Caco-2 (cell line): ENCODE results near the gene EVX2. TPM values are rescaled to one million over a fixed set of nuclear protein-coding genes. Genes with fewer than 3 reads are reported as not detected.

Experiments used
- BruUV-seq: library from RNA; stranded (reverse); fragments of 400-500 nt; replicated peaks from 2 replicates; lab custom pipeline; 2021; lab: Mats Ljungman, UMichigan
- CTCF ChIA-PET: fragments of 300-600 bp; sonication (Branson Sonifier 250); formaldehyde crosslinking; loops from one replicate; lab custom pipeline; 2022; ENCODE audit warnings: antibody characterized with exemption; lab: Charles Lee
- POLR2A ChIA-PET: fragments of 300-600 bp; sonication (Branson Sonifier 250); formaldehyde crosslinking; loops from one replicate; lab custom pipeline; 2022; ENCODE audit warnings: antibody characterized with exemption; lab: Charles Lee
- DNase-seq, 2 experiments: peaks; one replicate each; pipeline versions ENCODE4 v3.0.0 to v3.0.0-alpha.2; 2020 to 2022
- H3K27me3 ChIP-seq: replicated peaks from 2 replicates; pipeline ENCODE4 v1.6.0; 2011; ENCODE audit warnings: low read length; ENCODE audit not compliant: control insufficient read depth, insufficient read depth
- H3K36me3 ChIP-seq: 2 replicates; pipeline ENCODE4 v1.5.1; 2011; ENCODE audit warnings: low read length; ENCODE audit not compliant: control insufficient read depth, insufficient read depth
- H3K4me1 ChIP-seq: fragments of 250-450 bp; sonication (Bioruptor Pico); 2 replicates; pipeline ENCODE4 v1.5.1; 2020; ENCODE audit warnings: mild to moderate bottlenecking
- H3K4me3 ChIP-seq: 2 replicates; pipeline ENCODE4 v1.5.1; 2011; ENCODE audit warnings: low read depth, mild to moderate bottlenecking, control low read depth, low read length
- H3K9me3 ChIP-seq: fragments of 250-450 bp; sonication (Bioruptor Pico); 2 replicates; pipeline ENCODE4 v1.5.1; 2020; ENCODE audit warnings: mild to moderate bottlenecking, moderate library complexity
- H3K27ac Mint-ChIP-seq: one replicate; pipeline ENCODE4 v1.8.0; 2022; ENCODE audit warnings: mixed read lengths; ENCODE audit not compliant: unreplicated experiment
- H3K27me3 Mint-ChIP-seq: one replicate; pipeline ENCODE4 v1.8.0; 2022; ENCODE audit warnings: mixed read lengths; ENCODE audit not compliant: insufficient read depth, unreplicated experiment
- H3K36me3 Mint-ChIP-seq: one replicate; pipeline ENCODE4 v1.8.0; 2022; ENCODE audit warnings: mild to moderate bottlenecking, mixed read lengths; ENCODE audit not compliant: insufficient read depth, unreplicated experiment
- H3K4me1 Mint-ChIP-seq: one replicate; pipeline ENCODE4 v1.8.0; 2022; ENCODE audit warnings: low read depth, mixed read lengths; ENCODE audit not compliant: unreplicated experiment
- H3K4me3 Mint-ChIP-seq: one replicate; pipeline ENCODE4 v1.8.0; 2022; ENCODE audit warnings: mild to moderate bottlenecking, moderate library complexity, mixed read lengths; ENCODE audit not compliant: unreplicated experiment
- H3K9me3 Mint-ChIP-seq: one replicate; pipeline ENCODE4 v1.8.0; 2022; ENCODE audit warnings: mixed read lengths; ENCODE audit not compliant: unreplicated experiment
- CTCF ChIP-seq, 2 experiments: fragments of 200-600 bp in 1 of 2; IDR thresholded peaks; 1 replicate in 1 of 2; 2 replicates in 1 of 2; pipeline versions ENCODE4 v1.5.1 to v1.8.0; 2011 to 2022; ENCODE audit warnings: antibody characterized with exemption in 1 of 2, control low read depth in 1 of 2, inconsistent platforms in 1 of 2, low read depth in 1 of 2, low read length in 1 of 2, mild to moderate bottlenecking in 1 of 2, moderate library complexity in 1 of 2; ENCODE audit not compliant: insufficient read depth in 1 of 2, severe bottlenecking in 1 of 2, unreplicated experiment in 1 of 2
- intact Hi-C: fragments of 100-400 bp; cut with micrococcal nuclease; formaldehyde crosslinking; loops from one replicate; pipeline ENCODE4 v1.10.0; 2022; ENCODE audit not compliant: unreplicated experiment
- total RNA-seq: library from RNA; stranded (reverse); gene quantifications from 2 replicates; pipeline ENCODE4 v1.2.3, GENCODE V29; 2022

The EVX2 gene
- total RNA-seq, 1 experiment from 2014 or later, result not detected

DNA sequence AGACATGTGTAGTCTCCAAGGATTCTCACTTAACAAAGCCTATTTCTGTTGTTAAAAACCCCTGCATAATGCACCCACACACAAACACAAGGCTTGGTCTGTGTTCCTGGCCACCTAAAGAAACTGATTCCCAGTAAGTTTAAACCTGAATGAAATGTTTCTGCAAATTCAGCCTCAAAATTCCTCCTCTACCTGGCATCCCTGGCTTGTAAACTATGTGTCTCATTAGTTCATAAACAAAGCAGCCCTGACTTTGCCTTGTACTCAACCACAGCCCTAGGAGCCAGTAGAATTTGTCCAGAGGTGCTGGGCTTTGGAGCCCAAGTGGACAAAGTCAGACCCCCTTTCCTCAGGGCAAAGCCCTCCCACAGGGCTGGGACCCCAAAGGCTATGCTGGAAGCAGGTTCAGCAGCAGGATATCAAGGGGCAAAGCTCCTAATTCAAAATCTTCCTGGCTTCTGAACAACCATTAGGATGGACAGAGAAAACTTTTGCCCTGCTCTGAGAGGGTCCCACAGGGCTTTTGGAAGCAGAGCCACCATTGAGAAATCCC, 6.2 kb upstream of the EVX2 start:
- Mint-ChIP-seq H3K27me3 (peaks cover 48% of the 10 kb centered on the region), H3K9me3 (no peaks in the 10 kb centered on the region), H3K27ac (no peak overlapping the region), H3K4me3 (no peak overlapping the region), H3K4me1 (peaks cover 5% of the 10 kb centered on the region), H3K36me3 (no peaks in the 10 kb centered on the region)
- TF ChIP-seq CTCF (IDR thresholded peaks at IDR 0.05; ENCODE audit: insufficient read depth in 1 of 2, low read depth in 1 of 2, low read length in 1 of 2, severe bottlenecking in 1 of 2, unreplicated experiment in 1 of 2), result no peak
- no TSS peak for BruUV-seq
- H3K9me3 ChIP-seq, result no peaks in the 10 kb centered on the region
- intact Hi-C loops, result loop anchor here (10.0 kb wide), 3 partner anchors 205 to 1055 kb away; no protein-coding TSS in a partner anchor
- H3K4me1 ChIP-seq, result peaks cover 19% of the 10 kb centered on the region; the same call in 1 of the 2 replicates
- no peaks in the 10 kb centered on the region for H3K36me3 ChIP-seq
- no peak for DNase-seq
- H3K27me3 ChIP-seq, result peaks cover 23% of the 10 kb centered on the region
- ChIA-PET POLR2A (no interaction called here), CTCF (no interaction called here)
- H3K4me3 ChIP-seq, result no peak overlapping the region

- H3K4me3 ChIP-seq, result no peak overlapping the region
- BruUV-seq, result no TSS peak
- ChIA-PET CTCF (interaction anchor here (1.3 kb wide), 1 partner anchor 8 kb away, joined by 4 read pairs; no protein-coding TSS in a partner anchor), POLR2A (no interaction called here)
- DNase-seq, result no peak
- intact Hi-C loops, result loop anchor here (1.0 to 10.0 kb wide), 3 partner anchors 204 to 723 kb away; no protein-coding TSS in a partner anchor
- H3K4me1 ChIP-seq, result peaks cover 19% of the 10 kb centered on the region; the same call in 1 of the 2 replicates
- Mint-ChIP-seq H3K27me3 (peaks cover 52% of the 10 kb centered on the region), H3K27ac (no peak overlapping the region), H3K4me3 (no peak overlapping the region), H3K36me3 (no peaks in the 10 kb centered on the region), H3K4me1 (peaks cover 12% of the 10 kb centered on the region), H3K9me3 (no peaks in the 10 kb centered on the region)
- peaks cover 24% of the 10 kb centered on the region for H3K27me3 ChIP-seq
- no peaks in the 10 kb centered on the region for H3K9me3 ChIP-seq
- no peak for TF ChIP-seq CTCF (IDR thresholded peaks at IDR 0.05; ENCODE audit: insufficient read depth in 1 of 2, low read depth in 1 of 2, low read length in 1 of 2, severe bottlenecking in 1 of 2, unreplicated experiment in 1 of 2)
- no peaks in the 10 kb centered on the region for H3K36me3 ChIP-seq
Observed at GRCh38 chr2:176088937-176089842, 5.4 kb upstream of the EVX2 start.
